Lung (tissue), 12 donors: Measurements from ENCODE around the gene ISLR. TPM values are rescaled to one million over a fixed set of nuclear protein-coding genes. Genes with fewer than 3 reads are reported as not detected.
"Not testable (repeated sequence)": the region's sequence is repeated elsewhere in the genome, so short reads cannot be mapped to it uniquely, and the experiment has no call there.

Source experiments
- ATAC-seq: fragments of 200-7000 bp; cut with Tn5 transposase; one replicate; pipeline ENCODE4 v1.9.1; 2020; ENCODE audit warnings: moderate number of reproducible peaks; ENCODE audit not compliant: insufficient read depth, low FRiP score
- DNase-seq, 3 donors: peaks; one replicate each; pipeline ENCODE4 v3.0.0-alpha.2; 2013 to 2017
- H3K27ac ChIP-seq, 2 donors: one replicate each; pipeline ENCODE4 v1.5.1; 2013; ENCODE audit warnings: mild to moderate bottlenecking in 2 of 2, moderate library complexity in 2 of 2, control low read depth in 1 of 2, inconsistent platforms in 1 of 2, low read depth in 1 of 2, low read length in 1 of 2
- H3K27me3 ChIP-seq, 3 donors: one replicate each; pipeline ENCODE4 v1.5.1; 2013; ENCODE audit warnings: low read length in 2 of 3; ENCODE audit not compliant: control insufficient read depth in 3 of 3, insufficient read depth in 3 of 3
- H3K36me3 ChIP-seq, 4 donors: one replicate each; pipeline ENCODE4 v1.5.1; 2013; ENCODE audit warnings: low read length in 4 of 4, mild to moderate bottlenecking in 1 of 4, moderate library complexity in 1 of 4; ENCODE audit not compliant: control insufficient read depth in 4 of 4, insufficient read depth in 4 of 4
- H3K4me1 ChIP-seq, 5 donors: one replicate each; pipeline ENCODE4 v1.5.1; 2013; ENCODE audit warnings: low read length in 5 of 5, mild to moderate bottlenecking in 2 of 5, moderate library complexity in 1 of 5; ENCODE audit not compliant: control insufficient read depth in 5 of 5, insufficient read depth in 5 of 5
- H3K4me3 ChIP-seq: one replicate; pipeline ENCODE4 v1.5.1; 2013; ENCODE audit warnings: mild to moderate bottlenecking, control low read depth, moderate library complexity
- H3K9ac ChIP-seq, 2 donors: one replicate each; pipeline ENCODE4 v1.5.1; 2013; ENCODE audit warnings: low read length in 2 of 2, control low read depth in 1 of 2; ENCODE audit not compliant: insufficient read depth in 1 of 2
- H3K9me3 ChIP-seq, 4 donors: one replicate each; pipeline ENCODE4 v1.5.1; 2013; ENCODE audit warnings: low read length in 3 of 4, mild to moderate bottlenecking in 1 of 4, moderate library complexity in 1 of 4; ENCODE audit not compliant: control insufficient read depth in 4 of 4, insufficient read depth in 3 of 4
- WGBS, 2 donors: extraction: QIAGEN DNeasy Blood & Tissue Kit; methylation state at CpG; one replicate each; pipeline ENCODE4 v1.1.7; 2013; 5-methylcytosine and 5-hydroxymethylcytosine counted together
- polyA plus RNA-seq, 2 donors: library from polyadenylated mRNA; stranded (reverse); fragments of 200-250 nt; gene quantifications; one replicate each; pipeline ENCODE4 v1.2.1, GENCODE V29; 2013
- total RNA-seq, 2 donors: library from RNA; depleted of rRNA in 1 of 2; stranded (reverse); fragments of >200 nt in 1 of 2; gene quantifications; one replicate each; pipeline ENCODE4 v1.2.1, GENCODE V29; 2014 to 2021
- TF ChIP-seq, protein P1 (sequence below): IDR thresholded peaks from 2 replicates; pipeline ENCODE4 v1.5.1; 2012; ENCODE audit warnings: mild to moderate bottlenecking; ENCODE audit errors: control extremely low read depth, extremely low read depth
- donor health status: control.
- donor health status: control.
- donor health status: Bipolar disorder and iron deficiency.
- donor health status: healthy.
- donor health status: DM: yes; HTN: yes; CAD: no.

The ISLR gene
- total and polyA plus RNA-seq, 4 donors: 2.8 to 30.4 (median 14.2) TPM

GRCh38 chr15:74158855-74159650 is 14.5 kb upstream of the ISLR start:
- ATAC-seq: no peak
- Histone ChIP-seq H3K4me3 (no peak overlapping the region), H3K9me3 (no peaks in the 10 kb centered on the region), H3K36me3 (no peaks in the 10 kb centered on the region), H3K9ac (no peak overlapping the region), H3K27ac (no peak overlapping the region), H3K4me1 (peaks cover 3 to 29% (median 11%) of the 10 kb centered on the region in 5 donors), H3K27me3 (no peaks in the 10 kb centered on the region)
- no peak for DNase-seq
- TF ChIP-seq, protein P1, sequence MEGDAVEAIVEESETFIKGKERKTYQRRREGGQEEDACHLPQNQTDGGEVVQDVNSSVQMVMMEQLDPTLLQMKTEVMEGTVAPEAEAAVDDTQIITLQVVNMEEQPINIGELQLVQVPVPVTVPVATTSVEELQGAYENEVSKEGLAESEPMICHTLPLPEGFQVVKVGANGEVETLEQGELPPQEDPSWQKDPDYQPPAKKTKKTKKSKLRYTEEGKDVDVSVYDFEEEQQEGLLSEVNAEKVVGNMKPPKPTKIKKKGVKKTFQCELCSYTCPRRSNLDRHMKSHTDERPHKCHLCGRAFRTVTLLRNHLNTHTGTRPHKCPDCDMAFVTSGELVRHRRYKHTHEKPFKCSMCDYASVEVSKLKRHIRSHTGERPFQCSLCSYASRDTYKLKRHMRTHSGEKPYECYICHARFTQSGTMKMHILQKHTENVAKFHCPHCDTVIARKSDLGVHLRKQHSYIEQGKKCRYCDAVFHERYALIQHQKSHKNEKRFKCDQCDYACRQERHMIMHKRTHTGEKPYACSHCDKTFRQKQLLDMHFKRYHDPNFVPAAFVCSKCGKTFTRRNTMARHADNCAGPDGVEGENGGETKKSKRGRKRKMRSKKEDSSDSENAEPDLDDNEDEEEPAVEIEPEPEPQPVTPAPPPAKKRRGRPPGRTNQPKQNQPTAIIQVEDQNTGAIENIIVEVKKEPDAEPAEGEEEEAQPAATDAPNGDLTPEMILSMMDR: no peak
- WGBS, 2 donors: 72 to 81% methylated on average over 5 of the region's 5 CpGs

DNA sequence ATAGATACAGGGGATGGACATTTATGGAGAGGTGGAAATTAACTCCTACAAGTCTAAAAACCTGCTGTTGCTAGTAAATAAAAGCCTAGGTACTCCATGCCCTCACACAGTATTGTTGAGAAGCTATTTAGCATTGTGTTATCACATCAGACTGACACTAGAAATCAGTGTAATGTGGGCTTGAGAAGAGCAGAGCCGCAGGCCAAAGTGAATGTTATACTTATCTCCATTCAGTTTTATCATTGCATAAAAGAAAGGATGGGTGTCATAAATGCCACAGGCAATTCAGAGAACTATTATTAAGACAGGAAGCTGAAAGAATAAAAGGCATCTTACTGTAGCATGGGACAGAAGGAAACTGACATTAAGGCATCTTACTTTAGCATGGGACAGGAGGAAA is 13.7 kb upstream of the ISLR start:
- Histone ChIP-seq H3K9me3 (no peaks in the 10 kb centered on the region), H3K27me3 (no peaks in the 10 kb centered on the region), H3K4me1 (peaks cover 3 to 29% (median 11%) of the 10 kb centered on the region in 5 donors), H3K27ac (no peak overlapping the region), H3K9ac (no peak overlapping the region), H3K4me3 (no peak overlapping the region), H3K36me3 (no peaks in the 10 kb centered on the region)
- WGBS, 2 donors: 85 to 98% methylated on average over 1 of the region's 1 CpG
- TF ChIP-seq, protein P1: no peak
- ATAC-seq (no peak), DNase-seq (no peak)

- ATAC-seq, H3K4me3 ChIP-seq, H3K9ac ChIP-seq, H3K27ac ChIP-seq, H3K27me3 ChIP-seq, H3K9me3 ChIP-seq, DNase-seq, H3K36me3 ChIP-seq: not testable (repeated sequence)
- H3K4me1 ChIP-seq: peaks cover 3 to 27% (median 11%) of the 10 kb centered on the region in 5 donors
- 95 to 96% methylated on average over 3 of the region's 3 CpGs for WGBS, 2 donors
Measured at GRCh38 chr15:74160390-74160789, 13.1 kb upstream of the ISLR start.

DNA sequence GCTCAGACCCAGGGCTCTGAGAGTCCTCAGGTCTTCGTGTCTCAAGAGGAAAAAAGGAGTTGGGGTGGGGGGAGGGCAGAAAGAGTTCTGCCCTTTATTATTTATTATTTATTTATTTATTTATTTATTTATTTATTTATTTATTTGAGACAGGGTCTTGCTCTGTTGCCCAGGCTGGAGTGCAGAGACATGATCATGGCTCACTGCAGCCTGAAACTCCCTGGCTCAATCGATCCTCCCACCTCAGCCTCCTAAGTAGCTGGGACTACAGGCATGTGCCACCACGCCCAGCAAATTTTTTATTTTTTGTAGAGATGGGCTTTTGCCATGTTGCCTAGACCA is 11.3 kb upstream of the ISLR start:
- H3K9me3 ChIP-seq, H3K36me3 ChIP-seq, H3K9ac ChIP-seq, H3K27ac ChIP-seq, H3K27me3 ChIP-seq, H3K4me3 ChIP-seq, DNase-seq, ATAC-seq, H3K4me1 ChIP-seq: not testable (repeated sequence)
- WGBS, 2 donors: 88 to 91% methylated on average over 3 of the region's 3 CpGs
